ENCODE measurements around the gene CRYBA2. TPM values are rescaled to one million over a fixed set of nuclear protein-coding genes. Genes with fewer than 3 reads are reported as not detected.

CRYBA2 gene
- polyA plus RNA-seq, 1 experiment: 0.26 TPM

DNA sequence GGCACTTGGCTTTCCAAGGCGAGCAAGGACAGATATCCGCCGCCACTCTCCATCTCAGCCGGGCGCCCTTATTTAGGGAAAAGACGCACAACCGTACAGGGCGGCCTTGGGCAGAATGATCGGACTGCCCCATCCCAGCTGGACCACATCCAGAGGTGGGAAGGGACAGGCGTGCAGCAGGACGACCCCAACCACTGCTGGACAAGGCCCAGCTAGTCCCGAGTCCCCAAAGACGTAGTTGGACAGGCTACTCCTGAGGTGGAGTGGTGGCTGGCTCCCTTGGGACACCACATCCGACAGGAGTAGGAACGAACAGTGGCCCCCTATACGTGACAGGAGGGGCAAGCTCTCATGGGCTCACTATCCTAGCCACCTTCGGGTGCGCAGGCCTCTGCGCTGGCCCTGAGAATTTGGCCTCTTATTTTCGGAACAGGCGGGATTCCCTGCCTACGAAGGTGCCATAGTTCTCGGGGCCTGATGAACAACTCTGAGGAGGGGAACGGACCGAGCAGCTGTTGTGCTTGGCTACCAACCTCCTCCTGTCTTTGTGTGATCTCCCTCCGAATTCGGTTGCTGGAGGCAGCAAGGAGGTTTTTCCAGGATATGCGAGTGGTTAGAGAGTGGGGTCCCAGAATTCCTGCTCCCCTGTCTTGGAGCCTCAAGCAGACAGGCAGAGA is 10.5 kb downstream of the CRYBA2 start:
- Histone ChIP-seq H3K4me3 (ENCODE audit: low read depth, low read length) (no peak overlapping the region), H3K36me3 (ENCODE audit: control insufficient read depth, insufficient read depth, low read length) (no peaks in the 10 kb centered on the region), H3K27me3 (ENCODE audit: control insufficient read depth, insufficient read depth, low read length) (peaks cover 64% of the 10 kb centered on the region)
- ChIA-PET POLR2A (no interaction called here), CTCF (interaction anchor here (0.5 to 4.0 kb wide), 6 partner anchors 13 to 290 kb away, joined by 3 to 44 read pairs (median 14); no protein-coding TSS in a partner anchor)
- DNase-seq (ENCODE audit: low read depth): no peak
- TF ChIP-seq CTCF (IDR thresholded peaks at IDR 0.05; ENCODE audit: insufficient read depth, low read depth, low read length): no peak

- H3K27me3 ChIP-seq (ENCODE audit: control insufficient read depth, insufficient read depth, low read length): peaks cover 61% of the 10 kb centered on the region
- no peaks in the 10 kb centered on the region for H3K36me3 ChIP-seq (ENCODE audit: control insufficient read depth, insufficient read depth, low read length)
- CTCF ChIA-PET: interaction anchor here (0.9 to 4.0 kb wide), 7 partner anchors 13 to 173 kb away, joined by 3 to 44 read pairs (median 11); no protein-coding TSS in a partner anchor
- no peak for DNase-seq (ENCODE audit: low read depth)
- TF ChIP-seq CTCF (IDR thresholded peaks at IDR 0.05; ENCODE audit: insufficient read depth, low read depth, low read length): no peak
- H3K4me3 ChIP-seq (ENCODE audit: low read depth, low read length): no peak overlapping the region
- POLR2A ChIA-PET: no interaction called here
These were observed 11.2 kb downstream of the CRYBA2 start for GRCh38 chr2:218981881-218982585.

DNA sequence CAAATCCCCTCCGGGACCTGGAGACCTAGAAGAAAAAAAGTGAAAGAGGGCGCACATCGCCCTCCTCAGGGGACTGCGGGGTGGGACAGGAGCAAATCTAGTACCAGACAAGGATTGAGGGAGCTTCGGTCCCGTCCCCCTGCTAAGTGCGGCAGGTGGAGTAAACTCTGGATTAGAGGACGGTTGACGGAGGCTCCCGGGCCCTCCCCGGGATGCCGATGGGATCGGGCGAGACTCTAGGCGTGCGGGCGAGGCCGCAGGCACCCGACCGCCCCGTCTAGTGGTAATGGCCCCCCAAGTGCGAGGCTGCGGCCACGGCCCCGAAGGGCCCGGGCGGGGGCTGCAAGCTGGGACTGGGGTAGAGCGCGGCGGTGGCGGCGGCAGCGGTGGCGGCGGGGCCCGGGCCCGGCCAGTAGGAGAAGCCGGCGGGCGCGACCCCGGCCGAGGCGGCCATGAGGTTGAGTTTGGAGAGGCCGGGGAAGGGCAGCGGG is 11.8 kb downstream of the CRYBA2 start:
- ChIA-PET CTCF (interaction anchor here (0.9 to 4.0 kb wide), 8 partner anchors 14 to 174 kb away, joined by 3 to 44 read pairs (median 9); no protein-coding TSS in a partner anchor), POLR2A (no interaction called here)
- Histone ChIP-seq H3K4me3 (ENCODE audit: low read depth, low read length) (no peak overlapping the region), H3K36me3 (ENCODE audit: control insufficient read depth, insufficient read depth, low read length) (no peaks in the 10 kb centered on the region), H3K27me3 (ENCODE audit: control insufficient read depth, insufficient read depth, low read length) (peaks cover 58% of the 10 kb centered on the region)
- no peak for DNase-seq (ENCODE audit: low read depth)
- TF ChIP-seq CTCF (IDR thresholded peaks at IDR 0.05; ENCODE audit: insufficient read depth, low read depth, low read length): no peak

- no peak for DNase-seq (ENCODE audit: low read depth)
- Histone ChIP-seq H3K36me3 (ENCODE audit: control insufficient read depth, insufficient read depth, low read length) (no peaks in the 10 kb centered on the region), H3K4me3 (ENCODE audit: low read depth, low read length) (no peak overlapping the region), H3K27me3 (ENCODE audit: control insufficient read depth, insufficient read depth, low read length) (peaks cover 59% of the 10 kb centered on the region)
- ChIA-PET CTCF (interaction anchor here (0.6 to 4.0 kb wide), 40 partner anchors 9 to 314 kb away, joined by 3 to 44 read pairs (median 4); partner anchors contain the start of gene CDK5R2), POLR2A (no interaction called here)
- TF ChIP-seq CTCF (IDR thresholded peaks at IDR 0.05; ENCODE audit: insufficient read depth, low read depth, low read length): 0 out of 2 replicates have a peak, but pooled peaks have one; percentile 15
These were observed 12.4 kb downstream of the CRYBA2 start for GRCh38 chr2:218980735-218981389.
